Epithelial cell of prostate (primary cell): ENCODE results near the gene TOP1.

Experiments
- DNase-seq: peaks from one replicate; pipeline ENCODE4 v3.0.0-alpha.2; 2011; ENCODE audit warnings: low read depth, low spot score
- H3K27ac ChIP-seq: fragments of 450-650 bp; 2 replicates; pipeline ENCODE4 v1.5.1; 2017; ENCODE audit warnings: mild to moderate bottlenecking

The TOP1 gene

GRCh38 chr20:41028359-41029149 is at the start of gene TOP1:
Gene TOP1 (plus strand): TSS chr20:41028822. CDS start chr20:41029068, 246 bp downstream.
- H3K27ac ChIP-seq: peak within 1 kb of the TSS; percentile 80
- peak; percentile 98 for DNase-seq

- peak overlapping the region; percentile 27 for H3K27ac ChIP-seq
- no peak for DNase-seq
Measured at GRCh38 chr20:40979247-40979646, 49.4 kb upstream of the TOP1 start.

- no peak for DNase-seq
- no peak overlapping the region for H3K27ac ChIP-seq
Measured at GRCh38 chr20:40980106-40980827, 48.4 kb upstream of the TOP1 start.

GRCh38 chr20:40980828-40981310 is 47.8 kb upstream of the TOP1 start:
- no peak overlapping the region for H3K27ac ChIP-seq
- DNase-seq: no peak

- no peak overlapping the region for H3K27ac ChIP-seq
- DNase-seq: no peak
Measured at GRCh38 chr20:40982415-40983145, 46.0 kb upstream of the TOP1 start.

GRCh38 chr20:40983898-40984297 is 44.7 kb upstream of the TOP1 start:
- H3K27ac ChIP-seq: no peak overlapping the region
- DNase-seq: no peak

- H3K27ac ChIP-seq: no peak overlapping the region
- DNase-seq: no peak
Measured at GRCh38 chr20:40984496-40984895, 44.1 kb upstream of the TOP1 start.

GRCh38 chr20:40986774-40987173 is 41.8 kb upstream of the TOP1 start:
- DNase-seq: no peak
- no peak overlapping the region for H3K27ac ChIP-seq

GRCh38 chr20:40990542-40991120 is 38.0 kb upstream of the TOP1 start:
- DNase-seq: no peak
- peak overlapping the region; percentile 40 for H3K27ac ChIP-seq

GRCh38 chr20:40991181-40991889 is 37.3 kb upstream of the TOP1 start:
- H3K27ac ChIP-seq: peak overlapping the region; percentile 40
- no peak for DNase-seq

- no peak for DNase-seq
- no peak overlapping the region for H3K27ac ChIP-seq
Measured at GRCh38 chr20:40992349-40993113, 36.1 kb upstream of the TOP1 start.

- no peak for DNase-seq
- H3K27ac ChIP-seq: no peak overlapping the region
Measured at GRCh38 chr20:40993794-40994540, 34.7 kb upstream of the TOP1 start.

GRCh38 chr20:40996326-40996725 is 32.3 kb upstream of the TOP1 start:
- DNase-seq: no peak
- no peak overlapping the region for H3K27ac ChIP-seq

GRCh38 chr20:40997116-40997515 is 31.5 kb upstream of the TOP1 start:
- no peak for DNase-seq
- no peak overlapping the region for H3K27ac ChIP-seq

GRCh38 chr20:40999841-41000240 is 28.8 kb upstream of the TOP1 start:
- no peak overlapping the region for H3K27ac ChIP-seq
- DNase-seq: no peak

GRCh38 chr20:41000628-41001027 is 28.0 kb upstream of the TOP1 start:
- no peak overlapping the region for H3K27ac ChIP-seq
- DNase-seq: no peak

GRCh38 chr20:41001497-41001896 is 27.1 kb upstream of the TOP1 start:
- DNase-seq: no peak
- H3K27ac ChIP-seq: peak overlapping the region; percentile 100

- DNase-seq: no peak
- H3K27ac ChIP-seq: peak overlapping the region; percentile 100
Measured at GRCh38 chr20:41002842-41003142, 25.8 kb upstream of the TOP1 start.
